ENCODE results near the gene OPN1LW.

DNA sequence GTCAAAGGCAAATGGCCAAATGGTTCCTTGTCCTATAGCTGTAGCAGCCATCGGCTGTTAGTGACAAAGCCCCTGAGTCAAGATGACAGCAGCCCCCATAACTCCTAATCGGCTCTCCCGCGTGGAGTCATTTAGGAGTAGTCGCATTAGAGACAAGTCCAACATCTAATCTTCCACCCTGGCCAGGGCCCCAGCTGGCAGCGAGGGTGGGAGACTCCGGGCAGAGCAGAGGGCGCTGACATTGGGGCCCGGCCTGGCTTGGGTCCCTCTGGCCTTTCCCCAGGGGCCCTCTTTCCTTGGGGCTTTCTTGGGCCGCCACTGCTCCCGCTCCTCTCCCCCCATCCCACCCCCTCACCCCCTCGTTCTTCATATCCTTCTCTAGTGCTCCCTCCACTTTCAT lies 3.8 kb upstream of the OPN1LW start:
- no peak for TF ChIP-seq POLR2A (IDR thresholded peaks at IDR 0.05; ENCODE audit: low read length)
- no peak for TF ChIP-seq GATA1 (IDR thresholded peaks at IDR 0.05; ENCODE audit: low read depth, low read length)

Data from erythroblast (primary cell).